Tibial nerve (tissue), 4 donors: Measurements from ENCODE around the gene EMID1. TPM values are rescaled to one million over a fixed set of nuclear protein-coding genes. Genes with fewer than 3 reads are reported as not detected.

ENCODE experiments used
- DNase-seq, 2 donors: peaks; one replicate each; pipeline ENCODE4 v3.0.0-alpha.2; 2019; ENCODE audit warnings: low spot score in 2 of 2
- H3K27ac ChIP-seq, 4 donors: fragments of 200-600 bp; sonication (generic) in 3 of 4; one replicate each; pipeline ENCODE4 v1.5.1; 2017 to 2019; ENCODE audit warnings: mild to moderate bottlenecking in 1 of 4
- H3K27me3 ChIP-seq, 2 donors: fragments of 200-600 bp; sonication (generic) in 1 of 2; one replicate each; pipeline versions ENCODE4 v1.5.1 to v1.6.0; 2017 to 2019
- H3K36me3 ChIP-seq, 3 donors: fragments of 200-600 bp; sonication (generic); one replicate each; pipeline ENCODE4 v1.5.1; 2018 to 2019
- H3K4me1 ChIP-seq, 4 donors: fragments of 200-600 bp; sonication (generic) in 3 of 4; one replicate each; pipeline ENCODE4 v1.5.1; 2017 to 2019
- H3K4me3 ChIP-seq, 4 donors: fragments of 200-600 bp; sonication (generic) in 3 of 4; one replicate each; pipeline ENCODE4 v1.5.1; 2017 to 2019; ENCODE audit warnings: mild to moderate bottlenecking in 1 of 4, moderate library complexity in 1 of 4
- H3K9me3 ChIP-seq, 4 donors: fragments of 200-600 bp; sonication (generic) in 3 of 4; one replicate each; pipeline ENCODE4 v1.5.1; 2017 to 2019
- CTCF ChIP-seq, 5 experiments: fragments of 200-600 bp in 3 of 5; fragments of 450-650 bp in 2 of 5; sonication (generic) in 3 of 5; IDR thresholded peaks; one replicate each; pipeline ENCODE4 v1.5.1; 2016 to 2019; ENCODE audit warnings: antibody characterized with exemption in 5 of 5, mild to moderate bottlenecking in 3 of 5, moderate library complexity in 2 of 5
- EP300 ChIP-seq, 2 donors: sonication (generic); formaldehyde crosslinking; IDR thresholded peaks; one replicate each; pipeline ENCODE4 v1.6.1; 2017; ENCODE audit warnings: antibody characterized with exemption in 2 of 2, mild to moderate bottlenecking in 1 of 2
- POLR2A ChIP-seq, 2 donors: fragments of 450-650 bp; IDR thresholded peaks; one replicate each; pipeline ENCODE4 v1.6.1; 2017; ENCODE audit warnings: antibody characterized with exemption in 2 of 2, mild to moderate bottlenecking in 2 of 2, moderate library complexity in 2 of 2
- WGBS, 2 donors: methylation state at CpG; one replicate each; pipeline ENCODE4 v1.1.5; 2018; 5-methylcytosine and 5-hydroxymethylcytosine counted together
- total RNA-seq, 4 donors: library from RNA; depleted of rRNA; stranded (reverse); fragments of >200 nt; gene quantifications; one replicate each; pipeline ENCODE4 v1.1.0, GENCODE V29; 2016

Gene EMID1
- total RNA-seq, 4 donors from 2014 or later, result 1.0 to 9.9 (median 3.0) TPM

- H3K4me3 ChIP-seq, result no peak overlapping the region
- no peak overlapping the region for H3K27ac ChIP-seq
- H3K27me3 ChIP-seq, result no peaks in the 10 kb centered on the region
- H3K9me3 ChIP-seq, result no peaks in the 10 kb centered on the region
- 47 to 52% methylated on average over 3 of the region's 3 CpGs for WGBS, 2 donors
- no peak for DNase-seq
- H3K36me3 ChIP-seq, result peaks cover 0 to 76% (median 11%) of the 10 kb centered on the region in 3 donors
- H3K4me1 ChIP-seq, result peaks cover 0 to 83% (median 46%) of the 10 kb centered on the region in 4 donors
- TF ChIP-seq CTCF (IDR thresholded peaks at IDR 0.05), result no peak
- no peak for TF ChIP-seq POLR2A (IDR thresholded peaks at IDR 0.05)
- no peak for TF ChIP-seq EP300 (IDR thresholded peaks at IDR 0.05)
These were observed 69.5 kb downstream of the EMID1 start for GRCh38 chr22:29275167-29275566.

GRCh38 chr22:29275819-29276565 is 70.3 kb downstream of the EMID1 start:
- H3K4me1 ChIP-seq, result peaks cover 0 to 75% (median 38%) of the 10 kb centered on the region in 4 donors
- H3K9me3 ChIP-seq, result no peaks in the 10 kb centered on the region
- no peaks in the 10 kb centered on the region for H3K27me3 ChIP-seq
- H3K4me3 ChIP-seq, result no peak overlapping the region
- no peak for TF ChIP-seq CTCF (IDR thresholded peaks at IDR 0.05)
- TF ChIP-seq POLR2A (IDR thresholded peaks at IDR 0.05), result no peak
- no peak for TF ChIP-seq EP300 (IDR thresholded peaks at IDR 0.05)
- DNase-seq, result no peak
- WGBS, 2 donors, result 45 to 53% methylated on average over 3 of the region's 3 CpGs
- H3K36me3 ChIP-seq, result peaks cover 0 to 84% (median 11%) of the 10 kb centered on the region in 3 donors
- H3K27ac ChIP-seq, result no peak overlapping the region

GRCh38 chr22:29277927-29278326 is 72.2 kb downstream of the EMID1 start:
- peaks cover 0 to 93% (median 13%) of the 10 kb centered on the region in 3 donors for H3K36me3 ChIP-seq

GRCh38 chr22:29284196-29284595 is 78.5 kb downstream of the EMID1 start:
- H3K27me3 ChIP-seq, result no peaks in the 10 kb centered on the region
- H3K36me3 ChIP-seq, result peaks cover 0 to 97% (median 28%) of the 10 kb centered on the region in 3 donors
- DNase-seq, result no peak
- TF ChIP-seq EP300 (IDR thresholded peaks at IDR 0.05) (no peak), CTCF (IDR thresholded peaks at IDR 0.05) (no peak), POLR2A (IDR thresholded peaks at IDR 0.05) (no peak)
- no peak overlapping the region for H3K27ac ChIP-seq
- 93 to 96% methylated on average over 3 of the region's 3 CpGs for WGBS, 2 donors
- no peak overlapping the region for H3K4me3 ChIP-seq
- H3K9me3 ChIP-seq, result no peaks in the 10 kb centered on the region
- H3K4me1 ChIP-seq, result peaks cover 0 to 19% (median 0%) of the 10 kb centered on the region in 4 donors

More at GRCh38 chr22:29277927-29278326, 72.2 kb downstream of the EMID1 start:
- H3K4me1 ChIP-seq, result peaks cover 0 to 55% (median 20%) of the 10 kb centered on the region in 4 donors
- H3K4me3 ChIP-seq, result no peak overlapping the region
- H3K27me3 ChIP-seq, result no peaks in the 10 kb centered on the region
- no peak for TF ChIP-seq EP300 (IDR thresholded peaks at IDR 0.05)
- TF ChIP-seq CTCF (IDR thresholded peaks at IDR 0.05), result no peak
- TF ChIP-seq POLR2A (IDR thresholded peaks at IDR 0.05), result no peak
- no peak for DNase-seq
- H3K27ac ChIP-seq, result no peak overlapping the region
- WGBS, 2 donors, result 100% methylated on average over 1 of the region's 1 CpG
- H3K9me3 ChIP-seq, result no peaks in the 10 kb centered on the region

GRCh38 chr22:29288837-29289236 is 83.1 kb downstream of the EMID1 start:
- WGBS, 2 donors, result 26 to 35% methylated on average over 2 of the region's 2 CpGs
- Histone ChIP-seq H3K9me3 (no peaks in the 10 kb centered on the region), H3K27me3 (no peaks in the 10 kb centered on the region), H3K36me3 (peaks cover 8 to 94% (median 21%) of the 10 kb centered on the region in 3 donors), H3K4me3 (no peak overlapping the region), H3K4me1 (peaks cover 0 to 44% (median 5%) of the 10 kb centered on the region in 4 donors), H3K27ac (peak overlapping the region in 1 of 4 donors; percentile 18)
- TF ChIP-seq POLR2A (IDR thresholded peaks at IDR 0.05), result no peak
- no peak for TF ChIP-seq CTCF (IDR thresholded peaks at IDR 0.05)
- no peak for TF ChIP-seq EP300 (IDR thresholded peaks at IDR 0.05)
- no peak for DNase-seq
